ENCODE results near the gene B3GNT8. TPM values are rescaled to one million over a fixed set of nuclear protein-coding genes. Genes with fewer than 3 reads are reported as not detected.
"Not testable (repeated sequence)": the region's sequence is repeated elsewhere in the genome, so short reads cannot be mapped to it uniquely, and the experiment has no call there.

B3GNT8 gene
- total and polyA plus RNA-seq, 2 of the 4 experiments (the other 2 are of a cell fraction) = 0.36 TPM

DNA sequence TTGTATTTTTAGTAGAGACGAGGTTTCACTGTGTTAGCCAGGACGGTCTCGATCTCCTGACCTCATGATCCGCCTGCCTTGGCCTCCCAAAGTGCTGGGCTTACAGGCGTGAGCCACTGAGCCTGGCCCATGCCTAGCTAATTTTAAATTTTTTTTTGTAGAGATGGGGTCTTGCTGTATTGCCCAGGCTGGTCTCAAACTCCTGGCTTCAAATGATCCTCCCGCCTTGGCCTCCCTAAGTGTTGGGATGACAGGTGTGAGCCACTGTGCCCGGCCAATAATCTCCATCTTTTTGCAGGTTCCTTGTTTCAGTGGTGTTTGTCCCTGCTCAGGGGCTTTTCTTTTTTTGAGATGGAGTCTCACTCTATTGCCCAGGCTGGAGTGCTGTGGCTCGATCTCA is 45.6 kb downstream of the B3GNT8 start:
- CTCF ChIA-PET = not testable (repeated sequence)
- POLR2A ChIA-PET (ENCODE audit: unreplicated experiment) = interaction anchor here (0.6 kb wide), 2 partner anchors 13 to 1194 kb away, joined by 6 to 13 read pairs; no protein-coding TSS in a partner anchor

More for the DNA sequence above, 45.6 kb downstream of the B3GNT8 start:
- H3K9me1 ChIP-seq (ENCODE audit: insufficient read depth, low read length); in situ Hi-C loops (cut with MboI; ENCODE audit: low sequenced_read_pairs); H2BK120ac ChIP-seq (ENCODE audit: low read depth, low read length); H2AFZ ChIP-seq (replicated peaks; ENCODE audit: low read length, poor library complexity); H3K14ac ChIP-seq (replicated peaks; ENCODE audit: low read depth, low read length); H3K18ac ChIP-seq (ENCODE audit: low read depth, low read length); H3K27ac ChIP-seq (ENCODE audit: insufficient read depth, low read length); H3K56ac ChIP-seq (ENCODE audit: extremely low read depth, insufficient read depth, low read length); H3K4me3 ChIP-seq (ENCODE audit: insufficient read depth, low read depth, low read length); H2BK5ac ChIP-seq (ENCODE audit: low read depth, low read length, poor library complexity, severe bottlenecking); H3K23ac ChIP-seq (ENCODE audit: low read depth, low read length); H4K8ac ChIP-seq (ENCODE audit: low read depth in 2 of 2, low read length in 2 of 2); H4K20me1 ChIP-seq (ENCODE audit: insufficient read depth, low read length); DNase-seq; H3K4ac ChIP-seq (ENCODE audit: low read depth, low read length); ATAC-seq (ENCODE audit: low read depth); BruUV-seq (replicated peaks); H3K9me3 ChIP-seq (ENCODE audit: control insufficient read depth, insufficient read depth, low read length); H2AK5ac ChIP-seq (ENCODE audit: low read depth, low read length); H3K79me1 ChIP-seq (ENCODE audit: low read depth in 1 of 2, low read length in 2 of 2); H2BK15ac ChIP-seq (ENCODE audit: low read depth, low read length); H4K91ac ChIP-seq (ENCODE audit: insufficient read depth, low read depth, low read length); H3K27me3 ChIP-seq (ENCODE audit: control insufficient read depth, insufficient read depth, low read length); H4K5ac ChIP-seq (ENCODE audit: low read depth, low read length); dilution Hi-C loops (cut with HindIII; ENCODE audit: low sequenced_read_pairs, unreplicated experiment); H3K4me2 ChIP-seq (ENCODE audit: low read depth, low read length); H3K36me3 ChIP-seq (ENCODE audit: control insufficient read depth, insufficient read depth, low read length); H2BK20ac ChIP-seq (ENCODE audit: low read depth, low read length); H3K9ac ChIP-seq (ENCODE audit: low read depth, low read length); H2AK9ac ChIP-seq (replicated peaks; ENCODE audit: low read depth, low read length, poor library complexity); intact Hi-C loops (cut with micrococcal nuclease); H3K4me1 ChIP-seq (ENCODE audit: control insufficient read depth, insufficient read depth, low read length): not testable (repeated sequence)
- WGBS, 2 experiments (ENCODE audit: extremely low coverage in 2 of 2, insufficient read length in 1 of 2) = no CpG with 5 or more reads among the region's 8 CpGs
